Activated CD8-positive, alpha-beta T cell treated with anti-CD3 and anti-CD28 coated beads for 36 hours (primary cell): ENCODE measurements around the gene SORCS2. TPM values are rescaled to one million over a fixed set of nuclear protein-coding genes. Genes with fewer than 3 reads are reported as not detected.
A peak's percentile ranks its signal among the peaks of the same experiment; 100 is the strongest.

Source experiments
- ATAC-seq: fragments of 200-7000 bp; cut with Tn5 transposase; one replicate; pipeline ENCODE4 v1.10.0; 2021; ENCODE audit warnings: mild to moderate bottlenecking, moderate library complexity
- CTCF ChIA-PET: fragments of 350-600 bp; sonication (Branson Sonifier 250); formaldehyde crosslinking; loops from one replicate; lab custom pipeline; 2021; ENCODE audit warnings: antibody characterized with exemption; lab: Charles Lee
- POLR2A ChIA-PET: fragments of 350-600 bp; sonication (Branson Sonifier 250); formaldehyde crosslinking; loops from one replicate; lab custom pipeline; 2021; ENCODE audit warnings: antibody characterized with exemption; lab: Charles Lee
- DNase-seq: peaks from one replicate; pipeline ENCODE4 v3.0.0-alpha.2; 2020
- H3K27ac Mint-ChIP-seq: one replicate; pipeline ENCODE4 v1.8.0; 2021; ENCODE audit warnings: mild to moderate bottlenecking, mixed read lengths
- H3K27me3 Mint-ChIP-seq: one replicate; pipeline ENCODE4 v1.8.0; 2021; ENCODE audit warnings: mixed read lengths
- H3K36me3 Mint-ChIP-seq: one replicate; pipeline ENCODE4 v1.8.0; 2021; ENCODE audit warnings: low read depth, mixed read lengths
- H3K4me1 Mint-ChIP-seq: one replicate; pipeline ENCODE4 v1.8.0; 2021; ENCODE audit warnings: low read depth, mixed read lengths
- H3K4me3 Mint-ChIP-seq: one replicate; pipeline ENCODE4 v1.8.0; 2021; ENCODE audit warnings: mild to moderate bottlenecking, moderate library complexity, mixed read lengths
- H3K9me3 Mint-ChIP-seq: one replicate; pipeline ENCODE4 v1.8.0; 2021; ENCODE audit warnings: mixed read lengths
- intact Hi-C: fragments of 100-400 bp; cut with micrococcal nuclease; formaldehyde crosslinking; loops from one replicate; pipeline ENCODE4 v1.10.0; 2022
- total RNA-seq, 2 experiments: library from RNA; stranded (reverse); gene quantifications; one replicate each; pipeline ENCODE4 v1.2.3, GENCODE V29; 2021
- TF ChIP-seq, protein P1 (sequence below): fragments of 200-600 bp; IDR thresholded peaks from one replicate; pipeline ENCODE4 v1.8.0; 2022; ENCODE audit warnings: antibody characterized with exemption, mild to moderate bottlenecking

Gene SORCS2
- total RNA-seq, 2 experiments from 2014 or later = 0.05 TPM; not detected in 1

DNA sequence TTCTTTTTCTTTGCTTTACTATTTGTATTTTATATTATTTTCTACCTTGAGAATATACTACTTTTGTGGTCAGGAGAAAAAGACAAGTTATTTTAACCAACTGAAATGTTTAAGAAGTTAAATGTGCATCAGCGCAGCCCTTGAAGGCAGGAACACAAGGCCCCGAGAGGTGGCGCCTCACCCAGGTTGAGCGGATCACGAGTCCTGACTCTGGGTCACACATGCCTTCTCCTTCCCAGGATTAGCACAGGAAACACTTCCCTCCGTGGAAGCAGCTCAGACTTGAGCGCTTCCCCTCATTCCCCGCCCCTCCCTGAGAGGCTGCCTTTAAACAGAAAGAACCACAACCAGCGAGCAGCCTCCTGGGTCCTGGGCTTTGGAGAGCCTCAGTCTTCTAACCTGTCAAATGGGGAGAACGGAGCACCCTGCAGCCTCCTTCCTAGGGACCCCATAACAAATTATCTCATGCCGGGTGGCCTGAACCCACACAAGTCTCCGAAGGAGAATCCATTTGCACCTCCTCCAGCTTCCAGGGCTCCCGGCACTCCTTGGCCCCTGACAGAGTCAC lies 529.7 kb downstream of the SORCS2 start:
- Mint-ChIP-seq H3K9me3 (no peaks in the 10 kb centered on the region), H3K27me3 (peaks cover 9% of the 10 kb centered on the region), H3K36me3 (no peaks in the 10 kb centered on the region), H3K27ac (no peak overlapping the region), H3K4me3 (no peak overlapping the region), H3K4me1 (peaks cover 4% of the 10 kb centered on the region)
- TF ChIP-seq, protein P1, sequence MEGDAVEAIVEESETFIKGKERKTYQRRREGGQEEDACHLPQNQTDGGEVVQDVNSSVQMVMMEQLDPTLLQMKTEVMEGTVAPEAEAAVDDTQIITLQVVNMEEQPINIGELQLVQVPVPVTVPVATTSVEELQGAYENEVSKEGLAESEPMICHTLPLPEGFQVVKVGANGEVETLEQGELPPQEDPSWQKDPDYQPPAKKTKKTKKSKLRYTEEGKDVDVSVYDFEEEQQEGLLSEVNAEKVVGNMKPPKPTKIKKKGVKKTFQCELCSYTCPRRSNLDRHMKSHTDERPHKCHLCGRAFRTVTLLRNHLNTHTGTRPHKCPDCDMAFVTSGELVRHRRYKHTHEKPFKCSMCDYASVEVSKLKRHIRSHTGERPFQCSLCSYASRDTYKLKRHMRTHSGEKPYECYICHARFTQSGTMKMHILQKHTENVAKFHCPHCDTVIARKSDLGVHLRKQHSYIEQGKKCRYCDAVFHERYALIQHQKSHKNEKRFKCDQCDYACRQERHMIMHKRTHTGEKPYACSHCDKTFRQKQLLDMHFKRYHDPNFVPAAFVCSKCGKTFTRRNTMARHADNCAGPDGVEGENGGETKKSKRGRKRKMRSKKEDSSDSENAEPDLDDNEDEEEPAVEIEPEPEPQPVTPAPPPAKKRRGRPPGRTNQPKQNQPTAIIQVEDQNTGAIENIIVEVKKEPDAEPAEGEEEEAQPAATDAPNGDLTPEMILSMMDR = peak; percentile 5
- DNase-seq (peak; percentile 27), ATAC-seq (no peak)
- CTCF ChIA-PET = interaction anchor here (0.8 to 1.7 kb wide), 3 partner anchors 73 to 620 kb away, joined by 3 to 4 read pairs (median 3); no protein-coding TSS in a partner anchor
- intact Hi-C loops = no loop called here
- POLR2A ChIA-PET = no interaction called here

DNA sequence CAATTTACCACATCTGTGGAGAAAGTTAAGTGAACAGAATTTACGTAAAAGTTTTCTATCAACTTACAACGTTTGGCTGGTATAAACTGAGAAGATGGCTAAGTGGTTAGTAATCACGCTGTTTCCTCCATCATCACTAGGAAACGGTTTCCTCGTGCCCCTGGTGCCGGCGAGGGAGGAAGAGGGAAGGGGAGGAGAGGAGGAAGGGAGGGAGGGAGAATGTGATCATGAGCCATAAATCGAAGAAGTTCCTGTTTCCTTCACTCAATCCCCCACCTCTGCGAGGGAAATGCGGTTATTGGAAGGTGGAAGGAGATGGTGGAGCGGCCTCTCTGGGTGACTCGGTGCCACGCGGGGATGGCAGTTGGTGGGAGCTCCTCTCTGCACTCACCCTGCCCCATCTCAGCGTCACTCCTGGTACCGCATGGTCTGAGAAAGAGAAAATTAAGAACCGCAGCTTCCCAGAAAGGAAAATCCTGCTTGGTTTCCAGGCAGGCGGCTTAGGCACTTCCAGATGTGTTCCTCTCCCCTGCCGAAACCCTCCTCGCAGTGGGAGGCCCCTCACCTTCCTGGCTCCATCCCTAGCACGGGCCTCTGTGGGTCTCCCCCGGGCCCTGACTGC lies 530.5 kb downstream of the SORCS2 start:
- TF ChIP-seq, protein P1 = no peak
- intact Hi-C loops = no loop called here
- DNase-seq = no peak
- CTCF ChIA-PET = interaction anchor here (0.8 to 1.7 kb wide), 3 partner anchors 72 to 620 kb away, joined by 3 to 4 read pairs (median 3); no protein-coding TSS in a partner anchor
- Mint-ChIP-seq H3K27me3 (peaks cover 9% of the 10 kb centered on the region), H3K4me3 (no peak overlapping the region), H3K27ac (no peak overlapping the region), H3K9me3 (no peaks in the 10 kb centered on the region), H3K4me1 (peaks cover 4% of the 10 kb centered on the region), H3K36me3 (no peaks in the 10 kb centered on the region)
- POLR2A ChIA-PET = no interaction called here
- no peak for ATAC-seq

GRCh38 chr4:7723625-7724024 lies 531.3 kb downstream of the SORCS2 start:
- H3K36me3 Mint-ChIP-seq = no peaks in the 10 kb centered on the region
- H3K9me3 Mint-ChIP-seq = no peaks in the 10 kb centered on the region
- H3K27me3 Mint-ChIP-seq = peaks cover 9% of the 10 kb centered on the region
- ChIA-PET POLR2A (no interaction called here), CTCF (interaction anchor here (1.7 kb wide), 1 partner anchor 79 kb away, joined by 4 read pairs; no protein-coding TSS in a partner anchor)
- ATAC-seq = no peak
- no peak overlapping the region for H3K4me3 Mint-ChIP-seq
- no peak for DNase-seq
- TF ChIP-seq, protein P1 = no peak
- intact Hi-C loops = no loop called here
- no peak overlapping the region for H3K27ac Mint-ChIP-seq
- H3K4me1 Mint-ChIP-seq = peaks cover 4% of the 10 kb centered on the region

GRCh38 chr4:7725951-7726350 lies 533.6 kb downstream of the SORCS2 start:
- peaks cover 3% of the 10 kb centered on the region for H3K27me3 Mint-ChIP-seq
- ATAC-seq = no peak
- H3K4me3 Mint-ChIP-seq = no peak overlapping the region
- intact Hi-C loops = no loop called here
- no peak for DNase-seq
- CTCF ChIA-PET = interaction anchor here (1.1 kb wide), 1 partner anchor 76 kb away, joined by 3 read pairs; no protein-coding TSS in a partner anchor
- TF ChIP-seq, protein P1 = no peak
- no peaks in the 10 kb centered on the region for H3K36me3 Mint-ChIP-seq
- H3K4me1 Mint-ChIP-seq = no peaks in the 10 kb centered on the region
- H3K27ac Mint-ChIP-seq = no peak overlapping the region
- POLR2A ChIA-PET = no interaction called here
- H3K9me3 Mint-ChIP-seq = no peaks in the 10 kb centered on the region
